HG03432 (cell line): ENCODE results near the gene FAM47E.
"Not testable (repeated sequence)": the region's sequence is repeated elsewhere in the genome, so short reads cannot be mapped to it uniquely, and the experiment has no call there.

ENCODE experiments used
- ATAC-seq: cut with Tn5 transposase; IDR thresholded peaks from one replicate; pipeline ENCODE4 v1.9.1; 2021; ENCODE audit warnings: mild to moderate bottlenecking, moderate library complexity; ENCODE audit not compliant: unreplicated experiment

FAM47E gene

GRCh38 chr4:76265631-76266218 lies 14.2 kb downstream of the FAM47E start:
- no peak for ATAC-seq

GRCh38 chr4:76266627-76267026 lies 15.1 kb downstream of the FAM47E start:
- ATAC-seq, result no peak

GRCh38 chr4:76267811-76268210 lies 16.3 kb downstream of the FAM47E start:
- ATAC-seq, result no peak

GRCh38 chr4:76270244-76271175 lies 19.0 kb downstream of the FAM47E start:
- no peak for ATAC-seq

- ATAC-seq, result no peak
These were observed 19.7 kb downstream of the FAM47E start for GRCh38 chr4:76271248-76271647.

- no peak for ATAC-seq
These were observed 20.6 kb downstream of the FAM47E start for GRCh38 chr4:76272073-76272472.

GRCh38 chr4:76272582-76272981 lies 21.1 kb downstream of the FAM47E start:
- ATAC-seq, result no peak

- ATAC-seq, result no peak
These were observed 21.5 kb downstream of the FAM47E start for GRCh38 chr4:76272999-76273398.

GRCh38 chr4:76275486-76276124 lies 24.1 kb downstream of the FAM47E start:
- ATAC-seq, result no peak

GRCh38 chr4:76276813-76277212 lies 25.3 kb downstream of the FAM47E start:
- no peak for ATAC-seq

GRCh38 chr4:76277667-76278066 lies 26.1 kb downstream of the FAM47E start:
- ATAC-seq, result no peak

GRCh38 chr4:76278583-76278982 lies 27.1 kb downstream of the FAM47E start:
- no peak for ATAC-seq

- ATAC-seq, result no peak
These were observed 27.9 kb downstream of the FAM47E start for GRCh38 chr4:76279462-76279861.

GRCh38 chr4:76280488-76281441 lies 29.2 kb downstream of the FAM47E start:
- ATAC-seq, result no peak

- not testable (repeated sequence) for ATAC-seq
These were observed 30.1 kb downstream of the FAM47E start for GRCh38 chr4:76281594-76281993.

- no peak for ATAC-seq
These were observed 31.6 kb downstream of the FAM47E start for GRCh38 chr4:76282941-76283689.

- no peak for ATAC-seq
These were observed 32.4 kb downstream of the FAM47E start for GRCh38 chr4:76283900-76284299.

- not testable (repeated sequence) for ATAC-seq
These were observed 36.3 kb downstream of the FAM47E start for GRCh38 chr4:76287811-76288210.

GRCh38 chr4:76292730-76293129 lies 41.2 kb downstream of the FAM47E start:
- no peak for ATAC-seq

GRCh38 chr4:76293772-76294171 lies 42.3 kb downstream of the FAM47E start:
- no peak for ATAC-seq
